ENCODE data around the gene CT45A10. TPM values are rescaled to one million over a fixed set of nuclear protein-coding genes. Genes with fewer than 3 reads are reported as not detected.
"Not testable (repeated sequence)": the region's sequence is repeated elsewhere in the genome, so short reads cannot be mapped to it uniquely, and the experiment has no call there.

CT45A10 gene
- total and polyA plus RNA-seq, 2 experiments from 2014 or later, result not detected

DNA sequence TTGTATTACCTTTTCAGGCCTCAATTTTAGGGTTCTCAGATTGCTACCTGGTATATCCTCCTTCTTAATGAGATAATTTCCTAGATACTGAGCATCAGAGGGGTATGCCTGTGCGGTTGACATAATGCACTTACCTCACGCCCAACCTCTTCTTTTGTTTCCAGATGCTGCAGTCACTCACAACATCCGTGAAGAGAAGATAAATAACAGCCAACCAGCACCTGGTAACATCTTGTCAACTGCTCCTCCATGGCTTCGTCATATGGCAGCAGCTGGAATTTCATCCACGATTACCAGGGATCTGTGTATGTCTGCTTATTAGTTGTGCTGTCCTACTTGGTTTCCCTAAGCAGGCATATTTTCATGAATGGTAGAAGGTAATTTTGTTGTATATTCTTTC lies 17.0 kb upstream of the CT45A10 start:
- no peaks in the 10 kb centered on the region for H3K27me3 ChIP-seq
- H3K4me3 ChIP-seq, result no peak overlapping the region
- no peak for TF ChIP-seq CTCF (IDR thresholded peaks at IDR 0.05; ENCODE audit: low read depth, low read length)
- H3K4me1 ChIP-seq (ENCODE audit: low read depth), result no peaks in the 10 kb centered on the region
- no peak for DNase-seq (ENCODE audit: low read depth in 1 of 2, low spot score in 1 of 2)
- no peaks in the 10 kb centered on the region for H3K9me3 ChIP-seq (ENCODE audit: low read depth)
- H3K36me3 ChIP-seq, result no peaks in the 10 kb centered on the region
- no peak overlapping the region for H3K27ac ChIP-seq

- Histone ChIP-seq H3K4me3 (no peak overlapping the region), H3K27ac (no peak overlapping the region), H3K4me1 (ENCODE audit: low read depth) (no peaks in the 10 kb centered on the region), H3K9me3 (ENCODE audit: low read depth) (no peaks in the 10 kb centered on the region), H3K36me3 (no peaks in the 10 kb centered on the region), H3K27me3 (no peaks in the 10 kb centered on the region)
- no peak for DNase-seq (ENCODE audit: low read depth in 1 of 2, low spot score in 1 of 2)
- TF ChIP-seq CTCF (IDR thresholded peaks at IDR 0.05; ENCODE audit: low read depth, low read length), result no peak
Measured at GRCh38 chrX:135892781-135893180, 463 bp downstream of the CT45A10 start.

- H3K36me3 ChIP-seq, result no peaks in the 10 kb centered on the region
- H3K4me1 ChIP-seq (ENCODE audit: low read depth), result no peaks in the 10 kb centered on the region
- no peak for DNase-seq (ENCODE audit: low read depth in 1 of 2, low spot score in 1 of 2)
- no peaks in the 10 kb centered on the region for H3K9me3 ChIP-seq (ENCODE audit: low read depth)
- no peaks in the 10 kb centered on the region for H3K27me3 ChIP-seq
- no peak overlapping the region for H3K4me3 ChIP-seq
- no peak overlapping the region for H3K27ac ChIP-seq
- TF ChIP-seq CTCF (IDR thresholded peaks at IDR 0.05; ENCODE audit: low read depth, low read length), result no peak
Measured at GRCh38 chrX:135890087-135890585, 3.1 kb downstream of the CT45A10 start.

GRCh38 chrX:135888976-135889375 lies 4.3 kb downstream of the CT45A10 start:
- not testable (repeated sequence) for DNase-seq (ENCODE audit: low read depth in 1 of 2, low spot score in 1 of 2); H3K36me3 ChIP-seq

GRCh38 chrX:135888230-135888629 lies 5.0 kb downstream of the CT45A10 start:
- not testable (repeated sequence) for H3K36me3 ChIP-seq; DNase-seq (ENCODE audit: low read depth in 1 of 2, low spot score in 1 of 2); H3K4me1 ChIP-seq (ENCODE audit: low read depth); H3K27ac ChIP-seq; H3K9me3 ChIP-seq (ENCODE audit: low read depth); H3K27me3 ChIP-seq; H3K4me3 ChIP-seq

More at GRCh38 chrX:135888976-135889375, 4.3 kb downstream of the CT45A10 start:
- not testable (repeated sequence) for H3K27ac ChIP-seq; H3K9me3 ChIP-seq (ENCODE audit: low read depth); H3K4me3 ChIP-seq; H3K4me1 ChIP-seq (ENCODE audit: low read depth); H3K27me3 ChIP-seq

DNA sequence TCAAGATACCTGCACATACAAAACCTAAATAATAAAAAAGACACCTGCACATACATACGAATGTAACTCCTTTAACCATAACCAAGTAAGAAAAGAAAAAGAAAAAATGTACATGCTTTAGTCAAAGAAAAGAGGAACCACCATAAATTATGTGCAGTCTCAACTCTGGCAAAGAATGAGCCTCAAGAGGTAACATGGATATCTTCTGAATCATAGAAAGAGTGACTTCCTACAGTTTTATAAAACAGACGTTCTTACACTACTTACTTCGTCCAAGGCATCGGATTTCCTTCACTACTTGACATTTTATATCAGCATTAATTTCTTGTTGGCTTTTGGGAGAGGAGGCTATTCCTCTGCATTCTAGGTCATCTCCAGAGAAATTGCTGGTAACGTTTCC lies 10.5 kb downstream of the CT45A10 start:
- H3K9me3 ChIP-seq (ENCODE audit: low read depth); H3K27ac ChIP-seq; H3K27me3 ChIP-seq; H3K36me3 ChIP-seq; DNase-seq (ENCODE audit: low read depth in 1 of 2, low spot score in 1 of 2); H3K4me3 ChIP-seq; H3K4me1 ChIP-seq (ENCODE audit: low read depth): not testable (repeated sequence)

- not testable (repeated sequence) for H3K4me3 ChIP-seq; H3K4me1 ChIP-seq (ENCODE audit: low read depth); DNase-seq (ENCODE audit: low read depth in 1 of 2, low spot score in 1 of 2); H3K27me3 ChIP-seq; H3K36me3 ChIP-seq; H3K9me3 ChIP-seq (ENCODE audit: low read depth); H3K27ac ChIP-seq
Measured at GRCh38 chrX:135871712-135872111, 21.5 kb downstream of the CT45A10 start, which contains the start of gene CT45A9. CT45A9 (minus strand) TSS chrX:135871812; CDS start chrX:135868061, 3,751 bp downstream.

- H3K36me3 ChIP-seq; H3K27me3 ChIP-seq; H3K9me3 ChIP-seq (ENCODE audit: low read depth); H3K4me3 ChIP-seq; H3K4me1 ChIP-seq (ENCODE audit: low read depth); H3K27ac ChIP-seq; DNase-seq (ENCODE audit: low read depth in 1 of 2, low spot score in 1 of 2): not testable (repeated sequence)
Measured at GRCh38 chrX:135854438-135854837, 38.8 kb downstream of the CT45A10 start, which contains the start of gene CT45A8. CT45A8 (minus strand) TSS chrX:135854538; CDS start chrX:135850783, 3,755 bp downstream.

DNA sequence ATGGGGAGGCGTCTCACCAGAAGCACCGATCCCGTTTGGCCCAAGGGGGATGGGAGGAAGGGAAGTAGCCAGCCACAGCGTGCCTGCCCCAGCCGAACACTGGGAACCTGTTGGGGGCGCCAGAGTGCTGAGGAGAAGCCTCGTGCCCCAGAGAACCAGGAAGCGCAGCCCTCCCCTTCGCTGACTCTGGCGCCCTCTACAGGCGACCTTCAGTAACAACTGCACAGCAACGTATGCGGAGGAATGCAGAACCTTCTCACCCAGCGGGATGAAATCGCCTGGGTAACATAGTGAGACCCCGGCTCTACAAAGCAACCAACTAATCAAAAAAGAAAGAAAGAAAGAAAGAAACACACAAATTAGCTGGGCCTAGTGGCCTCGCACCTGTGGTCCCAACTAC lies 56.1 kb downstream of the CT45A10 start, which contains the start of gene CT45A7:
TSS of gene CT45A7 (minus strand) at position 101 of the 400 bp plus-strand sequence. CDS start 3,747 bp downstream, outside the sequence.
- not testable (repeated sequence) for H3K27me3 ChIP-seq; H3K27ac ChIP-seq; H3K36me3 ChIP-seq; H3K4me3 ChIP-seq; H3K4me1 ChIP-seq (ENCODE audit: low read depth); DNase-seq (ENCODE audit: low read depth in 1 of 2, low spot score in 1 of 2); H3K9me3 ChIP-seq (ENCODE audit: low read depth)
